NT2/D1 (cell line): ENCODE results near the gene NUAK1.

ENCODE experiments used
- YY1 ChIP-seq: IDR thresholded peaks from 2 replicates; pipeline ENCODE4 v1.6.1; 2011; ENCODE audit not compliant: insufficient read length, insufficient read depth
- ZNF274 ChIP-seq: IDR thresholded peaks from 2 replicates; pipeline ENCODE4 v1.6.1; 2011; ENCODE audit warnings: mild to moderate bottlenecking, low read depth, low read length

GRCh38 chr12:106080791-106081170 lies 58.0 kb downstream of the NUAK1 start:
- TF ChIP-seq ZNF274 (no peak), YY1 (no peak)
